Measurements from ENCODE around the gene ERVFRD-1.

Gene ERVFRD-1

DNA sequence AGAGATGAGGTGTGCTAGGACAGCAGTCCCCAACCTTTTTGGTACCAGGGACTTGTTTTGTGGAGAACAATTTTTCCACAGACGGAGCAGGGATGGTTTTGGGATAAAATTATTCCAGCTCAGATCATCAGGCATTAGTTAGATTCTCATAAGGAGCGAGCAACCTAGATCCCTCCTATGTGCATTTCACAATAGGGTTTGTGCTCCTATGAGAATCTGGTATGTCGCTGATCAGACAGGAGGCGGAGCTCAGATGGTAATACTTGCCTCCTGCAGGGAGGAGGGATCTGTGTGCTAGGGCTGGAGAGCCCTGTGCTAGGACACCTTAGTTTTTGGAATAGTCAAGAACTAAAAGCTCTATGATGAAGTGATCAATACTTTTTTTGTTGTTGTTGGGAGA lies 15.4 kb downstream of the ERVFRD-1 start:
- POLR2A ChIA-PET: interaction anchor here (0.7 to 1.8 kb wide), 4 partner anchors 9 to 136 kb away, joined by 3 to 5 read pairs (median 4); partner anchors contain the start of gene NEDD9
- Histone ChIP-seq H3K27ac (ENCODE audit: extremely low read depth, low read depth, low read length) (0 out of 2 replicates have a peak overlapping the region, but pooled peaks have one; percentile 12), H3K36me3 (ENCODE audit: control insufficient read depth in 2 of 2, insufficient read depth in 1 of 2, low read length in 2 of 2) (peaks cover 0 to 9% of the 10 kb centered on the region in 2 experiments; a peak in 2 of 3 replicates), H3K4me3 (ENCODE audit: low read depth, low read length) (peak overlapping the region; percentile 98), H3K4me1 (ENCODE audit: control insufficient read depth, insufficient read depth, low read length) (peaks cover 4% of the 10 kb centered on the region; the same call in 1 of the 2 replicates), H3K9me3 (ENCODE audit: control insufficient read depth, insufficient read depth, low read depth, low read length) (no peaks in the 10 kb centered on the region)
- CTCF ChIA-PET: interaction anchor here (0.6 to 2.3 kb wide), 11 partner anchors 22 to 1140 kb away, joined by 3 to 15 read pairs (median 3); no protein-coding TSS in a partner anchor
- TF ChIP-seq ZNF600 (tag by site-specific recombination; IDR thresholded peaks at IDR 0.05) (0 out of 2 replicates have a peak, but pooled peaks have one; percentile 12), IKZF3 (tag by site-specific recombination; IDR thresholded peaks at IDR 0.05) (peak; percentile 75), ZNF843 (tag by site-specific recombination; IDR thresholded peaks at IDR 0.05) (no peak), SP2 (tag by site-specific recombination; IDR thresholded peaks at IDR 0.05) (peak; percentile 68), ZBTB17 (tag by site-specific recombination; IDR thresholded peaks at IDR 0.05) (peak; percentile 90), SALL2 (tag by site-specific recombination; IDR thresholded peaks at IDR 0.05; ENCODE audit: borderline replicate concordance) (no peak), ZNF660 (tag by site-specific recombination; IDR thresholded peaks at IDR 0.05) (0 out of 2 replicates have a peak, but pooled peaks have one; percentile 15), ZNF211 (tag by site-specific recombination; IDR thresholded peaks at IDR 0.05; ENCODE audit: low read depth) (no peak), GFI1B (tag by site-specific recombination; IDR thresholded peaks at IDR 0.05) (no peak)

DNA sequence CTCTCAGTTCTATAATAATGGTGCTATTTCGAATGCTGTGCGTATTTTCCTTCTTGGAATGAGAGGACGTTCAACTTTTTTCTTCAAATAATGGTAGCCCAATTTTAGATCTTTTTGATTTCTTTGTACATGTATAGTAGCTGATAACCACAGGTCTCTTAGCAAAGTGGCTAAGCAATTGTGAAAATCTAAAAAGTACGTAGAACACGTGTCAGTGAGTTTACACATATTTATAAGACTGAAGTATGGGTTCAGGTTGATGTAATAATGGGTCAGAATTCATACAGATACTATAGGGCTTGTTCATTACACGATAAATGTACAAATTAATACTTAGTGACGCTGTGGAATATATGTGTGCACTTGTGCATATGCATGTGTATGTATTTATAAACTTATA lies 16.6 kb downstream of the ERVFRD-1 start:
- peak overlapping the region; percentile 92 for H3K27ac ChIP-seq (ENCODE audit: extremely low read depth, low read depth, low read length)
- no peaks in the 10 kb centered on the region for H3K9me3 ChIP-seq (ENCODE audit: control insufficient read depth, insufficient read depth, low read depth, low read length)
- ChIA-PET POLR2A (interaction anchor here (1.0 to 1.8 kb wide), 2 partner anchors 10 to 138 kb away, joined by 3 to 5 read pairs; partner anchors contain the start of gene NEDD9), CTCF (interaction anchor here (0.6 to 2.3 kb wide), 7 partner anchors 23 to 401 kb away, joined by 3 to 9 read pairs (median 4); no protein-coding TSS in a partner anchor)
- H3K4me3 ChIP-seq (ENCODE audit: low read depth, low read length): peak overlapping the region; percentile 98
- peaks cover 4% of the 10 kb centered on the region; the same call in 1 of the 2 replicates for H3K4me1 ChIP-seq (ENCODE audit: control insufficient read depth, insufficient read depth, low read length)
- H3K36me3 ChIP-seq (ENCODE audit: control insufficient read depth in 2 of 2, insufficient read depth in 1 of 2, low read length in 2 of 2): peaks cover 0 to 6% of the 10 kb centered on the region in 2 experiments; a peak in 2 of 3 replicates
- TF ChIP-seq ZNF214 (tag by site-specific recombination; IDR thresholded peaks at IDR 0.05; ENCODE audit: borderline replicate concordance): no peak
- TF ChIP-seq ZNF211 (tag by site-specific recombination; IDR thresholded peaks at IDR 0.05; ENCODE audit: low read depth): no peak
- TF ChIP-seq KLF8 (tag by site-specific recombination; IDR thresholded peaks at IDR 0.05): no peak
- TF ChIP-seq, protein P1, sequence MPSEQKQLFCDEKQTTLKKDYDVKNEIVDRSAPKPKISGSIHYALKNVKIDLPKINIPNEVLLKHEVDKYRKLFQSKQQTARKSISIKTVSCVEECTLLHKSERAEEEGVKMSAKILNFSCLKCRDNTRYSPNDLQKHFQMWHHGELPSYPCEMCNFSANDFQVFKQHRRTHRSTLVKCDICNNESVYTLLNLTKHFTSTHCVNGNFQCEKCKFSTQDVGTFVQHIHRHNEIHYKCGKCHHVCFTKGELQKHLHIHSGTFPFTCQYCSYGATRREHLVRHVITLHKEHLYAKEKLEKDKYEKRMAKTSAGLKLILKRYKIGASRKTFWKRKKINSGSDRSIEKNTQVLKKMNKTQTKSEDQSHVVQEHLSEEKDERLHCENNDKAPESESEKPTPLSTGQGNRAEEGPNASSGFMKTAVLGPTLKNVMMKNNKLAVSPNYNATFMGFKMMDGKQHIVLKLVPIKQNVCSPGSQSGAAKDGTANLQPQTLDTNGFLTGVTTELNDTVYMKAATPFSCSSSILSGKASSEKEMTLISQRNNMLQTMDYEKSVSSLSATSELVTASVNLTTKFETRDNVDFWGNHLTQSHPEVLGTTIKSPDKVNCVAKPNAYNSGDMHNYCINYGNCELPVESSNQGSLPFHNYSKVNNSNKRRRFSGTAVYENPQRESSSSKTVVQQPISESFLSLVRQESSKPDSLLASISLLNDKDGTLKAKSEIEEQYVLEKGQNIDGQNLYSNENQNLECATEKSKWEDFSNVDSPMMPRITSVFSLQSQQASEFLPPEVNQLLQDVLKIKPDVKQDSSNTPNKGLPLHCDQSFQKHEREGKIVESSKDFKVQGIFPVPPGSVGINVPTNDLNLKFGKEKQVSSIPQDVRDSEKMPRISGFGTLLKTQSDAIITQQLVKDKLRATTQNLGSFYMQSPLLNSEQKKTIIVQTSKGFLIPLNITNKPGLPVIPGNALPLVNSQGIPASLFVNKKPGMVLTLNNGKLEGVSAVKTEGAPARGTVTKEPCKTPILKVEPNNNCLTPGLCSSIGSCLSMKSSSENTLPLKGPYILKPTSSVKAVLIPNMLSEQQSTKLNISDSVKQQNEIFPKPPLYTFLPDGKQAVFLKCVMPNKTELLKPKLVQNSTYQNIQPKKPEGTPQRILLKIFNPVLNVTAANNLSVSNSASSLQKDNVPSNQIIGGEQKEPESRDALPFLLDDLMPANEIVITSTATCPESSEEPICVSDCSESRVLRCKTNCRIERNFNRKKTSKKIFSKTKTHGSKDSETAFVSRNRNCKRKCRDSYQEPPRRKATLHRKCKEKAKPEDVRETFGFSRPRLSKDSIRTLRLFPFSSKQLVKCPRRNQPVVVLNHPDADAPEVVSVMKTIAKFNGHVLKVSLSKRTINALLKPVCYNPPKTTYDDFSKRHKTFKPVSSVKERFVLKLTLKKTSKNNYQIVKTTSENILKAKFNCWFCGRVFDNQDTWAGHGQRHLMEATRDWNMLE (tag by site-specific recombination; conservative IDR thresholded peaks at IDR 0.05; ENCODE audit: low read depth): no peak
- TF ChIP-seq ZXDB (tag by site-specific recombination; IDR thresholded peaks at IDR 0.05): no peak
- no peak for TF ChIP-seq ZNF621 (tag by site-specific recombination; IDR thresholded peaks at IDR 0.05)
- TF ChIP-seq ZNF585B (tag by site-specific recombination; IDR thresholded peaks at IDR 0.05): no peak
- TF ChIP-seq ZNF121 (tag by site-specific recombination; IDR thresholded peaks at IDR 0.05): no peak
- no peak for TF ChIP-seq ZNF626 (tag by site-specific recombination; IDR thresholded peaks at IDR 0.05)
- TF ChIP-seq, protein P2, sequence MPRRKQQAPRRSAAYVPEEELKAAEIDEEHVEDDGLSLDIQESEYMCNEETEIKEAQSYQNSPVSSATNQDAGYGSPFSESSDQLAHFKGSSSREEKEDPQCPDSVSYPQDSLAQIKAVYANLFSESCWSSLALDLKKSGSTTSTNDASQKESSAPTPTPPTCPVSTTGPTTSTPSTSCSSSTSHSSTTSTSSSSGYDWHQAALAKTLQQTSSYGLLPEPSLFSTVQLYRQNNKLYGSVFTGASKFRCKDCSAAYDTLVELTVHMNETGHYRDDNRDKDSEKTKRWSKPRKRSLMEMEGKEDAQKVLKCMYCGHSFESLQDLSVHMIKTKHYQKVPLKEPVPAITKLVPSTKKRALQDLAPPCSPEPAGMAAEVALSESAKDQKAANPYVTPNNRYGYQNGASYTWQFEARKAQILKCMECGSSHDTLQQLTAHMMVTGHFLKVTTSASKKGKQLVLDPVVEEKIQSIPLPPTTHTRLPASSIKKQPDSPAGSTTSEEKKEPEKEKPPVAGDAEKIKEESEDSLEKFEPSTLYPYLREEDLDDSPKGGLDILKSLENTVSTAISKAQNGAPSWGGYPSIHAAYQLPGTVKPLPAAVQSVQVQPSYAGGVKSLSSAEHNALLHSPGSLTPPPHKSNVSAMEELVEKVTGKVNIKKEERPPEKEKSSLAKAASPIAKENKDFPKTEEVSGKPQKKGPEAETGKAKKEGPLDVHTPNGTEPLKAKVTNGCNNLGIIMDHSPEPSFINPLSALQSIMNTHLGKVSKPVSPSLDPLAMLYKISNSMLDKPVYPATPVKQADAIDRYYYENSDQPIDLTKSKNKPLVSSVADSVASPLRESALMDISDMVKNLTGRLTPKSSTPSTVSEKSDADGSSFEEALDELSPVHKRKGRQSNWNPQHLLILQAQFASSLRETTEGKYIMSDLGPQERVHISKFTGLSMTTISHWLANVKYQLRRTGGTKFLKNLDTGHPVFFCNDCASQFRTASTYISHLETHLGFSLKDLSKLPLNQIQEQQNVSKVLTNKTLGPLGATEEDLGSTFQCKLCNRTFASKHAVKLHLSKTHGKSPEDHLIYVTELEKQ (tag by site-specific recombination; IDR thresholded peaks at IDR 0.05; ENCODE audit: borderline replicate concordance): no peak
- TF ChIP-seq SCRT2 (tag by site-specific recombination; IDR thresholded peaks at IDR 0.05): no peak
- TF ChIP-seq, protein P3, sequence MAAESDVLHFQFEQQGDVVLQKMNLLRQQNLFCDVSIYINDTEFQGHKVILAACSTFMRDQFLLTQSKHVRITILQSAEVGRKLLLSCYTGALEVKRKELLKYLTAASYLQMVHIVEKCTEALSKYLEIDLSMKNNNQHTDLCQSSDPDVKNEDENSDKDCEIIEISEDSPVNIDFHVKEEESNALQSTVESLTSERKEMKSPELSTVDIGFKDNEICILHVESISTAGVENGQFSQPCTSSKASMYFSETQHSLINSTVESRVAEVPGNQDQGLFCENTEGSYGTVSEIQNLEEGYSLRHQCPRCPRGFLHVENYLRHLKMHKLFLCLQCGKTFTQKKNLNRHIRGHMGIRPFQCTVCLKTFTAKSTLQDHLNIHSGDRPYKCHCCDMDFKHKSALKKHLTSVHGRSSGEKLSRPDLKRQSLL (tag by site-specific recombination; IDR thresholded peaks at IDR 0.05): no peak
- TF ChIP-seq ZSCAN23 (tag by site-specific recombination; IDR thresholded peaks at IDR 0.05): no peak
- TF ChIP-seq, protein P4, sequence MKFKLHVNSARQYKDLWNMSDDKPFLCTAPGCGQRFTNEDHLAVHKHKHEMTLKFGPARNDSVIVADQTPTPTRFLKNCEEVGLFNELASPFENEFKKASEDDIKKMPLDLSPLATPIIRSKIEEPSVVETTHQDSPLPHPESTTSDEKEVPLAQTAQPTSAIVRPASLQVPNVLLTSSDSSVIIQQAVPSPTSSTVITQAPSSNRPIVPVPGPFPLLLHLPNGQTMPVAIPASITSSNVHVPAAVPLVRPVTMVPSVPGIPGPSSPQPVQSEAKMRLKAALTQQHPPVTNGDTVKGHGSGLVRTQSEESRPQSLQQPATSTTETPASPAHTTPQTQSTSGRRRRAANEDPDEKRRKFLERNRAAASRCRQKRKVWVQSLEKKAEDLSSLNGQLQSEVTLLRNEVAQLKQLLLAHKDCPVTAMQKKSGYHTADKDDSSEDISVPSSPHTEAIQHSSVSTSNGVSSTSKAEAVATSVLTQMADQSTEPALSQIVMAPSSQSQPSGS (tag by site-specific recombination; IDR thresholded peaks at IDR 0.05; ENCODE audit: low read depth): no peak
- no peak for TF ChIP-seq ZNF391 (tag by site-specific recombination; IDR thresholded peaks at IDR 0.05; ENCODE audit: borderline replicate concordance, low read depth)
- TF ChIP-seq OVOL3 (tag by site-specific recombination; IDR thresholded peaks at IDR 0.05): no peak
